GM12878 (cell line): ENCODE data around the gene MINDY3. TPM values are rescaled to one million over a fixed set of nuclear protein-coding genes. Genes with fewer than 3 reads are reported as not detected.

ENCODE experiments used
- ATAC-seq: fragments of 200-7000 bp; cut with Tn5 transposase; 3 replicates; pipeline ENCODE4 v1.9.1; 2020; ENCODE audit warnings: mild to moderate bottlenecking, moderate library complexity
- BruUV-seq: library from RNA; stranded (reverse); fragments of 400-500 nt; replicated peaks from 2 replicates; lab custom pipeline; 2021; lab: Mats Ljungman, UMichigan
- CTCF ChIA-PET: fragments of 300-600 bp; sonication (Branson Sonifier 250); formaldehyde crosslinking; extraction: SDS; loops from one replicate; lab custom pipeline; 2021; ENCODE audit warnings: inconsistent platforms; lab: Yijun Ruan, JAX
- POLR2A ChIA-PET: fragments of 350-600 bp; formaldehyde crosslinking; extraction: SDS; loops from one replicate; lab custom pipeline; 2021; ENCODE audit warnings: inconsistent platforms; lab: Charles Lee
- RAD21 ChIA-PET: fragments of 300-600 bp; sonication (Branson Sonifier 250); formaldehyde crosslinking; loops from one replicate; lab custom pipeline; 2023; ENCODE audit warnings: antibody characterized with exemption; ENCODE audit not compliant: unreplicated experiment; lab: Charles Lee
- SMC1A ChIA-PET: fragments of 300-600 bp; sonication (Branson Sonifier 250); formaldehyde crosslinking; loops from one replicate; lab custom pipeline; 2023; ENCODE audit not compliant: unreplicated experiment, uncharacterized antibody; lab: Charles Lee
- DNase-seq: peaks from one replicate; pipeline ENCODE4 v3.0.0-alpha.2; 2011; ENCODE audit warnings: low read depth, low spot score
- FAIRE-seq: peaks from 3 replicates; lab custom pipeline; 2011; peaks lifted over from hg19 to GRCh38; lab: Jason Lieb, UNC
- H2AFZ ChIP-seq: 2 replicates; pipeline ENCODE4 v1.6.0; 2011; ENCODE audit warnings: low read depth, low read length, control low read depth; ENCODE audit not compliant: control insufficient read depth
- H3K27ac ChIP-seq: 2 replicates; pipeline ENCODE4 v1.5.1; 2011; ENCODE audit warnings: control low read depth; ENCODE audit not compliant: control insufficient read depth, insufficient read depth
- H3K27me3 ChIP-seq, 2 experiments: replicated peaks in 1 of 2; 2 replicates each; pipeline versions ENCODE4 v1.6.0 to v1.6.1; 2011; ENCODE audit warnings: low read length in 1 of 2; ENCODE audit not compliant: control insufficient read depth in 2 of 2, insufficient read depth in 2 of 2
- H3K36me3 ChIP-seq, 2 experiments: 2 replicates each; pipeline ENCODE4 v1.5.1; 2011; ENCODE audit warnings: low read length in 1 of 2; ENCODE audit not compliant: control insufficient read depth in 2 of 2, insufficient read depth in 2 of 2
- H3K4me1 ChIP-seq: 2 replicates; pipeline ENCODE4 v1.6.1; 2011; ENCODE audit warnings: mild to moderate bottlenecking, low read length, moderate library complexity, mixed read lengths; ENCODE audit not compliant: control insufficient read depth, insufficient read depth
- H3K4me2 ChIP-seq: 2 replicates; pipeline ENCODE4 v1.6.0; 2011; ENCODE audit warnings: control low read depth; ENCODE audit not compliant: control insufficient read depth, insufficient read depth
- H3K4me3 ChIP-seq: fragments of 200-600 bp; sonication (generic); 2 replicates; pipeline ENCODE4 v1.5.1; 2016
- H3K79me2 ChIP-seq: 2 replicates; pipeline ENCODE4 v1.6.0; 2011; ENCODE audit warnings: low read length; ENCODE audit not compliant: control insufficient read depth, insufficient read depth
- H3K9ac ChIP-seq: 2 replicates; pipeline ENCODE4 v1.8.0; 2011; ENCODE audit warnings: low read length, control low read depth, mixed read lengths; ENCODE audit not compliant: control insufficient read depth, insufficient read depth
- H3K9me3 ChIP-seq: replicated peaks from 3 replicates; pipeline ENCODE4 v1.5.1; 2011; ENCODE audit warnings: mild to moderate bottlenecking, low read length; ENCODE audit not compliant: control insufficient read depth, insufficient read depth
- H4K20me1 ChIP-seq: 2 replicates; pipeline ENCODE4 v1.6.0; 2011; ENCODE audit not compliant: control insufficient read depth, insufficient read depth
- MLLT1 ChIP-seq: fragments of 450-650 bp; IDR thresholded peaks from 2 replicates; pipeline ENCODE4 v1.6.1; 2016; ENCODE audit warnings: mild to moderate bottlenecking
- MYC ChIP-seq: IDR thresholded peaks from 2 replicates; pipeline ENCODE4 v1.6.1; 2011; ENCODE audit warnings: mild to moderate bottlenecking, low read length, moderate library complexity, inconsistent platforms; ENCODE audit not compliant: insufficient read depth, insufficient replicate concordance, insufficient read length, severe bottlenecking
- NR2F1 ChIP-seq: fragments of 450-650 bp; conservative IDR thresholded peaks from 2 replicates; pipeline ENCODE4 v1.6.1; 2017; ENCODE audit warnings: mild to moderate bottlenecking
- PAX8 ChIP-seq: fragments of 450-650 bp; IDR thresholded peaks from 2 replicates; pipeline ENCODE4 v1.6.1; 2017; ENCODE audit warnings: mild to moderate bottlenecking, moderate library complexity
- POLR2AphosphoS5 ChIP-seq: IDR thresholded peaks from 2 replicates; pipeline ENCODE4 v1.6.1; 2011; ENCODE audit warnings: mild to moderate bottlenecking, low read length, inconsistent platforms
- RUNX3 ChIP-seq: IDR thresholded peaks from 2 replicates; pipeline ENCODE4 v1.6.1; 2012; ENCODE audit warnings: low read length, inconsistent platforms
- SKIL ChIP-seq: fragments of 450-650 bp; IDR thresholded peaks from 2 replicates; pipeline ENCODE4 v1.6.1; 2017; ENCODE audit warnings: mild to moderate bottlenecking, low read depth, inconsistent platforms; ENCODE audit not compliant: poor library complexity, severe bottlenecking
- SUZ12 ChIP-seq: fragments of 200-600 bp; sonication (generic); IDR thresholded peaks from one replicate; pipeline ENCODE4 v1.6.1; 2018; ENCODE audit warnings: antibody characterized with exemption, mild to moderate bottlenecking; ENCODE audit not compliant: unreplicated experiment
- TCF7 ChIP-seq: IDR thresholded peaks from 2 replicates; pipeline ENCODE4 v1.6.1; 2014; ENCODE audit warnings: antibody characterized with exemption, borderline replicate concordance
- ZNF24 ChIP-seq: fragments of 450-650 bp; IDR thresholded peaks from 2 replicates; pipeline ENCODE4 v1.6.1; 2017; ENCODE audit warnings: antibody characterized with exemption, mild to moderate bottlenecking
- WGBS: methylation state at CpG from one replicate; pipeline ENCODE4 v1.1.6; 2016; ENCODE audit warnings: low lambda C conversion rate; ENCODE audit not compliant: insufficient replicate concordance, insufficient coverage; ENCODE audit errors: missing lambda C conversion rate; 5-methylcytosine and 5-hydroxymethylcytosine counted together
- in situ Hi-C: fragments of 300-500 bp; cut with MboI; formaldehyde crosslinking; loops from 9 replicates; pipeline ENCODE4 v1.14.3; 2018; ENCODE audit warnings: mixed read lengths
- intact Hi-C: fragments of 100-400 bp; cut with micrococcal nuclease; formaldehyde crosslinking; loops from one replicate; pipeline ENCODE4 v1.14.2; 2022; ENCODE audit not compliant: unreplicated experiment
- polyA plus RNA-seq, 11 experiments: library from polyadenylated mRNA; depleted of rRNA in 4 of 11; unstranded in 6 of 11; stranded (reverse) in 5 of 11; fragments of >200 nt; fragmentation: Nextera tagmentation in 4 of 11; fragmentation: Illumina TruSeq in 1 of 11; extraction: Ambion mirVana in 4 of 11; extraction: Trizol in 1 of 11; gene quantifications; 1 replicate in 1 of 11; 2 replicates in 10 of 11; pipeline versions ENCODE4 v1.2.1 to v1.2.3, GENCODE V29; 2011 to 2016; ENCODE audit warnings: inconsistent platforms in 2 of 11, missing spikeins in 2 of 11, low read depth in 1 of 11
- total RNA-seq, 4 experiments: library from RNA; depleted of rRNA in 3 of 4; stranded (reverse); fragments of >200 nt in 3 of 4; fragmentation: Illumina TruSeq in 1 of 4; extraction: Trizol in 1 of 4; gene quantifications; 2 replicates each; pipeline versions ENCODE4 v1.2.1 to v1.2.3, GENCODE V29; 2013 to 2021

Gene MINDY3
- total and polyA plus RNA-seq, 10 of the 15 experiments (the other 5 are each of a cell fraction or from before 2014, with no cell fraction given): 12.0 to 23.6 (median 15.7) TPM

GRCh38 chr10:15791816-15792524, 68.3 kb downstream of the MINDY3 start:
- RAD21 ChIA-PET: no interaction called here
- H3K9me3 ChIP-seq: no peaks in the 10 kb centered on the region
- H3K27ac ChIP-seq: no peak overlapping the region
- H3K4me1 ChIP-seq: no peaks in the 10 kb centered on the region
- FAIRE-seq (no peak), ATAC-seq (no peak), DNase-seq (no peak)
- BruUV-seq: no TSS peak
- SMC1A ChIA-PET: interaction anchor here (0.9 to 1.3 kb wide), 5 partner anchors 10 to 634 kb away, joined by 3 to 4 read pairs (median 3); no protein-coding TSS in a partner anchor
- in situ Hi-C loops: no loop called here
- CTCF ChIA-PET: interaction anchor here (1.4 kb wide), 1 partner anchor 68 kb away, joined by 3 read pairs; the partner anchor contains the start of gene MINDY3
- H3K27me3 ChIP-seq: no peaks in the 10 kb centered on the region
- WGBS: 100% methylated on average over 2 of the region's 2 CpGs
- no peaks in the 10 kb centered on the region for H4K20me1 ChIP-seq
- no peaks in the 10 kb centered on the region for H3K79me2 ChIP-seq
- intact Hi-C loops: no loop called here
- H3K4me2 ChIP-seq: no peak overlapping the region
- POLR2A ChIA-PET: no interaction called here
- H3K36me3 ChIP-seq: peaks cover 2 to 9% of the 10 kb centered on the region in 2 experiments; a peak in 3 of 4 replicates
- no peak overlapping the region for H3K4me3 ChIP-seq
- H2AFZ ChIP-seq: no peak overlapping the region
- TF ChIP-seq ZNF24 (no peak), SUZ12 (no peak), MYC (no peak), MLLT1 (no peak), TCF7 (no peak), SKIL (no peak), POLR2AphosphoS5 (no peak), PAX8 (no peak), RUNX3 (no peak), NR2F1 (no peak)
- TF ChIP-seq, all 136 proteins: peak for 0
- no peak overlapping the region for H3K9ac ChIP-seq
